HG03103 (cell line): ENCODE results near the gene SCN5A.
"Not testable (repeated sequence)": the region's sequence is repeated elsewhere in the genome, so short reads cannot be mapped to it uniquely, and the experiment has no call there.

Experiments
- ATAC-seq: cut with Tn5 transposase; IDR thresholded peaks from one replicate; pipeline ENCODE4 v1.9.1; 2021; ENCODE audit warnings: low read depth; ENCODE audit not compliant: unreplicated experiment

The SCN5A gene

GRCh38 chr3:38580450-38581382 is 68.8 kb downstream of the SCN5A start:
- ATAC-seq: no peak

GRCh38 chr3:38579551-38580449 is 69.7 kb downstream of the SCN5A start:
- peak; percentile 68 for ATAC-seq

- ATAC-seq: no peak
These were observed 70.3 kb downstream of the SCN5A start for GRCh38 chr3:38579141-38579540.

- ATAC-seq: no peak
These were observed 70.9 kb downstream of the SCN5A start for GRCh38 chr3:38578551-38578950.

DNA sequence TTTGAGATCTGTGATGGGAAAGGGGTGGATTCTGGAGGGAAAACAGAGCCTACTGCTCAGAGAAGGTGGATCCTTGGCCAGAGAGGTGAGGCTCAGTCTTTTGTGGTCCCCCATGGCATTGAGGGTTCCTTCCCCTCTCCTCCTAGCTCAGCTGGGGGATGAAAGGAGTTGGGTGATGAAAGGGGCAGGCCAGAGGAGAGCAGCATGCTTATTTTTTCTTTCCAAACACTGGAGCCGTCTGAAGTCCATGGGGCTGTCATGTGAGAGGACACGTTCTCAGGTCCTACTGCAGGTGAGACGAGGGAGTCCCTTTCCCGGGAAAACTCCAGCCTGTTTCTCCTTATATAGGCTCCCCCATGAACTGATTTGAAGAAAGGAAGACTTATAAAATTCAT is 71.4 kb downstream of the SCN5A start:
- ATAC-seq: no peak

- ATAC-seq: no peak
These were observed 72.0 kb downstream of the SCN5A start for GRCh38 chr3:38577371-38578080.

GRCh38 chr3:38576526-38577370 is 72.7 kb downstream of the SCN5A start:
- ATAC-seq: no peak

GRCh38 chr3:38576131-38576525 is 73.4 kb downstream of the SCN5A start:
- ATAC-seq: no peak

DNA sequence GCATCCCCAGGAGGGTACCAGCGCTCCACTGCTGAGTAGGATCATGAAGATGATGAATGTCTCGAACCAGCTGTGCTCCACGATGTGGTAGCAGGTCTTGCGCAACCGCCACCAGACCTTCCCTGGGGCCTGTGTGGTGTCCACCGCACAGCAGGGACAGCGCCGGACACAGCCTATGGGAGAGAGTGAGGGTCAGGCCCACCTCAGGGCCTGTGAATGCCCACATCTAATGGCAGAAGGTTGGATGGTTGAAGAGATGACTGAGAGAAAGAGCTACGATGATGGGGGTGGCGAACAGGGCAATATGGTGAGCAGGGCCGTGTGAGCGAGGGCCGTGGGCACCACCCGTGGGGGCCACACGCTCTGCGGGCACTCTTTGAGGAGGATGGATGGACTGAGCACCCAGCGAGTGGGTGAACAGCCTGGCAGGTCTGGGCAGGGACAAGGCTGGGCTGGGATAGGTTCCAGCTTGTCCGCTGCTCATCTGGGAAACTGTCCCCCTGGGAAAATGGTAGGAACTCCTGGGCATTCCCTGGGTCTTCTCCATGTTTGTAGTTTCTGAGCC is 74.1 kb downstream of the SCN5A start:
- no peak for ATAC-seq

- ATAC-seq: no peak
These were observed 74.8 kb downstream of the SCN5A start for GRCh38 chr3:38574411-38575278.

GRCh38 chr3:38573556-38573955 is 75.9 kb downstream of the SCN5A start:
- no peak for ATAC-seq

DNA sequence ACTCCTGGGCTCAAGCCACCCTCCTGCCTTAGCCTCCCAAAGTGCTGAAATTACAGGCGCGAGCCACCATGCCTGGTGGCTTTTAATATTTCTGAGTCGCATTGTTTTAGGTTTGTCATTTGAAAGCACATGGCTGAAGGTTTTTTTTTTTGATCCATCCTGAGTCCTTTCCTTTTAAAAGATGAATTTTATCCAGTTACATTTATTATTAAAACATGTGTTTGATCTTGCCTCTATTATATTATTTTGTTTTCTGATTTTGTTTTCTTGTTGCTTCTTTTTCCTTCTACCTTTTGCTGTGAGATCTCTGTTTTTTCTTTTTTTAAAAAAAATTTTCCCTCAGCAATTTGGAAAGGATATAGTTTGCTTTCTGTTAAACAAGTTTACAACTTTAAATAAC is 76.4 kb downstream of the SCN5A start:
- no peak for ATAC-seq

GRCh38 chr3:38567498-38567897 is 82.0 kb downstream of the SCN5A start:
- no peak for ATAC-seq

DNA sequence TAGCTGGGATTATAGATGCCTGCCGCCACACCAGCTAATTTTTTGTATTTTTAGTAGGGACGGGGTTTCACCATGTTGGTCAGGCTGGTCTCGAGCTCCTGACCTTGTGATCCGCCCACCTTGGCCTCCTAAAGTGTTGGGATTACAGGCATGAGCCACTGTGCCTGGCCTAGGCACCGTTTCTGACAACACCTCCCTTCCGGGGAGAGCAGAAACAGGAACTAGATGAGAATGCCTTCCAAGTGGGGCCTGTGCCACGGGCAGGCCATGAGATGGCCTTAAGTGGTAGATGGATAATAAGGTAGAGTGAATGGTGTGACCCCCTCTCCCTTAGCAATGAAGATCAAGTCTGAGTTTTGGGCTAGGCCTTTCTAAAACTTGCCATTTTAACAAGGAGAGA is 82.7 kb downstream of the SCN5A start:
- ATAC-seq: not testable (repeated sequence)

DNA sequence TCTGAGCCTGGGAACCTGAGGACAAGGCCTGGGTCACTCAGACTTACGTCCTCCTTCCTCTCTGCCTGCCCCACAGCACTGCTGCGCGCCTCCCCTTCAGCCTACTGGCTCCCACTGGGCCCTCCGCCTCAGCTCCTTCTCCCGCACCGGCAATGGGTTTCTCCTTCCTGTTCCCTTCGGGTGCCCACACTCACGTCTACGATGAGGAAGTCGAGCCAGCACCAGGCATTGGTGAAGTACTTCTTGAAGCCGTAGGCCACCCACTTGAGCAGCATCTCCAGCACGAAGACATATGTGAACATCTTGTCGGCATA is 83.3 kb downstream of the SCN5A start:
- no peak for ATAC-seq

DNA sequence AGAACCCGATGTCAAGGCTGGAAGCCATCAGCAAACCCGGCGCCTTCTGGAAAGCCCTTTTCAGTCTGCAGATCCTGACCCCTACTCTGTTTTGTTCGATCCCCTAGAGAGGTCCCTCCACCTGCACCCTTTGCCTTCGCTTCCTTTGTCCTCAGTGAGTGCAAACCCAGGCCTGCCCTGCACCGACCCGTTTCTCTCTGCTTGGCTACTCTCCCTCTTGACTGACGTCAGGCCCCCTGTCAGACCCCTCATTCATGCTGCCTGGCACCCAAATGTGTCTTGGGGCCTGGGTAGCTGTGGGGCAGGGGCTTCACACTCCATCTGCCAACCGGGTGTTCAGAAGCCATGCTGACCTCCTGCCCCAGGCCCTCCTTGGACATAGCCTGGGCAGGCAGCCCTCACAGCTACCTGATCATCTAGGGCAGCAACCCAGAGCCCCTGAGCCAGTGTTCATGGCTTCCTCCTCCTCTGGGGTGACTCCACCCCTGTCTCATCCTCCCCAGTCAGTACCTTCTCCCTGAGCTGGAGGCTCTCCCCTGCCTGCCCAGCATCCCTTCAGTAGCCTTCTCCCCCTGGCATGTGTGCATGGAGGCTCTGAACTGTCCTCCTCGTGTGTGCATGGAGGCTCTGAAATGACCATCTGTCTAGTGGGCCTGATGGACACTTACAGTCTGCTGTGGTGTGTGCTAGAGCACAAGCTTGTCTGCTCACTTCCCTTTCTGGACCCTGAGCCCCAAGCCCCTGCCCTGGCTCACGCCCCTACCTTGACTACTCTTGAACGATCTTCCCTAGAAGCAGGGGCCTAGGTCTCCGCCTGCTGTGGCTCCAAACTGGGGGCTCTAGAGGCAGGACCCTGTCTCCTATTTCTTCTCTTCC is 83.9 kb downstream of the SCN5A start:
- ATAC-seq: no peak

DNA sequence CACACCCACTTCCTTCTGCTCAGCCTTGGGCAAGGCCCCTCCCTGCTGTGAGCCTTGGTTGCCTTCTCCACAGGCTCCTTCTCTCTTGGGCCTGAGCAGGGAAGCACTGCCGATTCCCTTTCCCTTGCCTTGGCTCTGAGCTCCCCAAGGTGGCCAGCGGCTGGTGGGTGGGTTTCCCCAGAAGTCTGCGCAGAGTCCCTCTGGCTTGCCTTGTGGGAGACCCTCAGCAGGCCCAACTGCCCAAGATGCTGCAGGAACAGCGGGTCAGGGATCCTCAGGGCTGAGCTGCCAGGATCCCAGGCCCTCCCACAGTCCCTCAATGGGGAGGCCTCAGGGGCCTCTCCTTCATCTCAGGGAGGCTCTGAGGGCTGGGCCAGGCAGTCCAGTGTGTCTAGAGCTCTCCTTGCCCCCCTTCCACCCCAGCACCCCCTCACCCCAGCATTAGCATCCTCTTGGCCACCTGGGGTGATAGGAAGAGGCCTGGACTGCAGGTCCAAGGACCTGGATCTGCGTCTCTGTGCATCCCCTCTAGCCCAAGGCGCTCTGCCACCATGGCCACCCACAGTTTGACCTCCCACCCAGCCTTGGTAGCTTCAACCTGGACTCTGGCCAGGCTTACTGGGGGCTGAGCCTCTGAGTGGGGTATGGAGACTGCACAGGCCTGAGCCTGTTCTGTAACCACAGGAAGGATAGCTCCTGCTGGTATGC is 84.7 kb downstream of the SCN5A start:
- no peak for ATAC-seq
